Neural cell (in vitro differentiated cells): Measurements from ENCODE around the gene FUNDC2. TPM values are rescaled to one million over a fixed set of nuclear protein-coding genes. Genes with fewer than 3 reads are reported as not detected.

Experiments
- H2AFZ ChIP-seq: fragments of 200-600, 300-800 bp; sonication (generic), shearing (Covaris generic); 2 replicates; pipeline ENCODE4 v1.6.0; 2014; ENCODE audit warnings: low read depth, mild to moderate bottlenecking, antibody characterized with exemption, low read length, moderate library complexity
- H3F3A ChIP-seq: fragments of 200-600 bp; shearing (Covaris generic); 2 replicates; pipeline ENCODE4 v1.6.1; 2016; ENCODE audit warnings: mild to moderate bottlenecking, moderate library complexity, mixed read lengths, antibody characterized with exemption, low read length; ENCODE audit not compliant: insufficient read depth, poor library complexity, severe bottlenecking
- H3K27ac ChIP-seq: fragments of 200-600, 300-800 bp; sonication (generic), shearing (Covaris generic); 2 replicates; pipeline ENCODE4 v1.5.1; 2014; ENCODE audit warnings: mild to moderate bottlenecking, low read length, moderate library complexity
- H3K27me3 ChIP-seq: fragments of 300-800, 200-600 bp; sonication (generic), shearing (Covaris generic); 2 replicates; pipeline ENCODE4 v1.6.0; 2014; ENCODE audit warnings: mild to moderate bottlenecking, low read depth, low read length, moderate library complexity; ENCODE audit not compliant: insufficient read depth
- H3K36me3 ChIP-seq: fragments of 300-800, 200-600 bp; sonication (generic), shearing (Covaris generic); 2 replicates; pipeline ENCODE4 v1.5.1; 2014; ENCODE audit warnings: mild to moderate bottlenecking, antibody characterized with exemption, low read length, moderate library complexity; ENCODE audit not compliant: insufficient read depth
- H3K4me2 ChIP-seq: fragments of 300-800, 200-600 bp; sonication (generic), shearing (Covaris generic); 2 replicates; pipeline ENCODE4 v1.6.0; 2014; ENCODE audit warnings: mild to moderate bottlenecking, low read length
- H3K4me3 ChIP-seq: fragments of 300-800, 200-600 bp; sonication (generic), shearing (Covaris generic); 2 replicates; pipeline ENCODE4 v1.5.1; 2014; ENCODE audit warnings: mild to moderate bottlenecking, low read length, moderate library complexity
- H3K79me2 ChIP-seq: fragments of 200-600 bp; shearing (Covaris generic); replicated peaks from 2 replicates; pipeline ENCODE4 v1.6.0; 2014; ENCODE audit warnings: mild to moderate bottlenecking, low read length, moderate library complexity; ENCODE audit not compliant: insufficient read depth
- H3K9ac ChIP-seq: fragments of 300-800, 200-600 bp; sonication (generic), shearing (Covaris generic); 2 replicates; pipeline ENCODE4 v1.6.1; 2016; ENCODE audit warnings: mild to moderate bottlenecking, low read length, mixed read lengths
- H3K9me2 ChIP-seq: fragments of 200-600 bp; shearing (Covaris generic); 2 replicates; pipeline ENCODE4 v1.6.1; 2016; ENCODE audit warnings: mild to moderate bottlenecking, low read length, mixed read lengths; ENCODE audit not compliant: insufficient read depth
- H3K9me3 ChIP-seq: fragments of 200-600, 300-800 bp; sonication (generic), shearing (Covaris generic); 2 replicates; pipeline ENCODE4 v1.6.1; 2016; ENCODE audit warnings: mild to moderate bottlenecking, mixed run types, low read length, moderate library complexity, mixed read lengths
- H4K20me1 ChIP-seq: fragments of 200-600 bp; shearing (Covaris generic); 2 replicates; pipeline ENCODE4 v1.6.1; 2016; ENCODE audit warnings: mild to moderate bottlenecking, mixed run types; ENCODE audit not compliant: insufficient read depth
- EP300 ChIP-seq: fragments of 450-650 bp; conservative IDR thresholded peaks from 2 replicates; pipeline ENCODE4 v1.6.1; 2014; ENCODE audit warnings: antibody characterized with exemption, mild to moderate bottlenecking, moderate library complexity; ENCODE audit not compliant: poor library complexity, severe bottlenecking
- EZH2 ChIP-seq: fragments of 200-600, 300-800 bp; shearing (Covaris generic), sonication (generic); IDR thresholded peaks from 2 replicates; pipeline ENCODE4 v1.6.1; 2014; ENCODE audit warnings: antibody characterized with exemption, low read length, borderline replicate concordance, mild to moderate bottlenecking; ENCODE audit not compliant: insufficient read depth, poor library complexity, severe bottlenecking
- MXI1 ChIP-seq: fragments of 450-650 bp; conservative IDR thresholded peaks from 2 replicates; pipeline ENCODE4 v1.6.1; 2014; ENCODE audit warnings: antibody characterized with exemption, mild to moderate bottlenecking; ENCODE audit not compliant: poor library complexity, severe bottlenecking
- POLR2AphosphoS5 ChIP-seq: IDR thresholded peaks from 2 replicates; pipeline ENCODE4 v1.6.1; 2012
- RAD21 ChIP-seq: fragments of 450-650 bp; conservative IDR thresholded peaks from 2 replicates; pipeline ENCODE4 v1.6.1; 2014; ENCODE audit warnings: antibody characterized with exemption, mild to moderate bottlenecking, moderate library complexity
- REST ChIP-seq: IDR thresholded peaks from 2 replicates; pipeline ENCODE4 v1.6.1; 2012; ENCODE audit warnings: borderline replicate concordance
- SMC3 ChIP-seq: fragments of 450-650 bp; conservative IDR thresholded peaks from 2 replicates; pipeline ENCODE4 v1.6.1; 2014; ENCODE audit warnings: antibody characterized with exemption, mild to moderate bottlenecking, moderate library complexity; ENCODE audit not compliant: poor library complexity
- TAF1 ChIP-seq: IDR thresholded peaks from 2 replicates; pipeline ENCODE4 v1.6.1; 2012; ENCODE audit warnings: low read depth
- polyA plus RNA-seq: library from polyadenylated mRNA; depleted of rRNA; stranded (reverse); fragments of >200 nt; gene quantifications from 2 replicates; pipeline ENCODE4 v1.2.3, GENCODE V29; 2014
- TF ChIP-seq, protein P1 (sequence below): fragments of 450-650 bp; IDR thresholded peaks from 2 replicates; pipeline ENCODE4 v1.5.1; 2014; ENCODE audit warnings: antibody characterized with exemption, mild to moderate bottlenecking, moderate library complexity; ENCODE audit not compliant: poor library complexity, severe bottlenecking

FUNDC2 gene
- polyA plus RNA-seq, 1 donor from 2014 or later: 139 TPM

DNA sequence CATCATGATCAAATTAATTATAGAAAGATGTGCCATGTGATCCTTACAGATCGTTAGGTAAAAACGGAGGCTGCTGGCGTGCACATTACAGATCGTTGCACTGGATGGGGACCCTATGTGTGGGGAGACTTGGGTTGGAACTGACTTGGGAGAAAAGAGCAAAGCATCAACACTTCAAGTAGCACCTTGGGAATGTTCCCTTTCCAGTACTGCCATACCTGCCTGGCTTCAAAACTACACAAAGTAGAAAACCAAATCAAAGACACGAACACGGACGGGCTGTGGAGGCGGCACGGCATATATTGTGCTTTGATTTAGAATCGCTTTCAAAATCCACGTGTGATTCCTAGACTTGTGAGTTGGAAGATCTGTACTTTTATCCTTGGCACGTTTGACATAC, 43.4 kb downstream of the FUNDC2 start:
- H3K9ac ChIP-seq: peak overlapping the region; percentile 55
- H3K36me3 ChIP-seq: no peaks in the 10 kb centered on the region
- H3F3A ChIP-seq: no peaks in the 10 kb centered on the region
- TF ChIP-seq, protein P1, sequence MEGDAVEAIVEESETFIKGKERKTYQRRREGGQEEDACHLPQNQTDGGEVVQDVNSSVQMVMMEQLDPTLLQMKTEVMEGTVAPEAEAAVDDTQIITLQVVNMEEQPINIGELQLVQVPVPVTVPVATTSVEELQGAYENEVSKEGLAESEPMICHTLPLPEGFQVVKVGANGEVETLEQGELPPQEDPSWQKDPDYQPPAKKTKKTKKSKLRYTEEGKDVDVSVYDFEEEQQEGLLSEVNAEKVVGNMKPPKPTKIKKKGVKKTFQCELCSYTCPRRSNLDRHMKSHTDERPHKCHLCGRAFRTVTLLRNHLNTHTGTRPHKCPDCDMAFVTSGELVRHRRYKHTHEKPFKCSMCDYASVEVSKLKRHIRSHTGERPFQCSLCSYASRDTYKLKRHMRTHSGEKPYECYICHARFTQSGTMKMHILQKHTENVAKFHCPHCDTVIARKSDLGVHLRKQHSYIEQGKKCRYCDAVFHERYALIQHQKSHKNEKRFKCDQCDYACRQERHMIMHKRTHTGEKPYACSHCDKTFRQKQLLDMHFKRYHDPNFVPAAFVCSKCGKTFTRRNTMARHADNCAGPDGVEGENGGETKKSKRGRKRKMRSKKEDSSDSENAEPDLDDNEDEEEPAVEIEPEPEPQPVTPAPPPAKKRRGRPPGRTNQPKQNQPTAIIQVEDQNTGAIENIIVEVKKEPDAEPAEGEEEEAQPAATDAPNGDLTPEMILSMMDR: no peak
- no peak for TF ChIP-seq POLR2AphosphoS5
- H3K27ac ChIP-seq: no peak overlapping the region
- H3K9me3 ChIP-seq: no peaks in the 10 kb centered on the region
- H3K9me2 ChIP-seq: no peaks in the 10 kb centered on the region
- no peaks in the 10 kb centered on the region for H3K27me3 ChIP-seq
- no peak overlapping the region for H3K4me2 ChIP-seq
- no peak overlapping the region for H2AFZ ChIP-seq
- peak overlapping the region; percentile 71 for H3K4me3 ChIP-seq
- peaks cover 3% of the 10 kb centered on the region for H3K79me2 ChIP-seq
- no peaks in the 10 kb centered on the region for H4K20me1 ChIP-seq

DNA sequence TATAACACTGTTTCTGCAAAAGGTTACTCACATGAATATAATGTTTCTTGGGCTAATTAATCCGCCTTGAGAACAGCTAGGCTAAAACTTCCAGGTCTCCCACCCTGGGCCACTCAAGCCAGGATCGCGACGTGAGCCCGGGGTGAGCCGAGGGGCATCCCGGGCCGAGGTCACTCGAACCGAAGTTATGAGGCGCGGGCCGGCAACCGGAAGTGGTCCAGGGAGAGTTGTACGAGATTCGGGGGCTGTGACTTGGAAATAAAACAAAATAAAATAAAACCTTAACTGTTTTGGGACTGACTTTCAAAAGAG, 44.0 kb downstream of the FUNDC2 start:
- Histone ChIP-seq H3K27ac (no peak overlapping the region), H3K9me3 (no peaks in the 10 kb centered on the region), H3K9me2 (no peaks in the 10 kb centered on the region), H3K4me2 (peak overlapping the region; percentile 76), H3K27me3 (no peaks in the 10 kb centered on the region), H3K79me2 (peaks cover 3% of the 10 kb centered on the region), H3K9ac (peak overlapping the region; percentile 55), H3K4me3 (peak overlapping the region; percentile 71), H3F3A (no peaks in the 10 kb centered on the region), H3K36me3 (no peaks in the 10 kb centered on the region), H4K20me1 (no peaks in the 10 kb centered on the region), H2AFZ (no peak overlapping the region)
- TF ChIP-seq RAD21: no peak
- no peak for TF ChIP-seq REST
- TF ChIP-seq SMC3: no peak
- TF ChIP-seq MXI1: no peak
- no peak for TF ChIP-seq EZH2
- no peak for TF ChIP-seq POLR2AphosphoS5
- no peak for TF ChIP-seq EP300

GRCh38 chrX:155070975-155071693, 44.5 kb downstream of the FUNDC2 start, which contains the start of the genes BRCC3, CMC4 and MTCP1:
Gene BRCC3 (plus strand): TSS chrX:155071508. CDS start chrX:155071528, 20 bp downstream.
Gene CMC4 (minus strand): TSS chrX:155071136. CDS start chrX:155064023, 7,113 bp downstream.
Gene MTCP1 (minus strand): TSS chrX:155071136. CDS start chrX:155066010, 5,126 bp downstream.
- peak within 1 kb of the TSS; percentile 76 for H3K4me3 ChIP-seq
- H3K9me2 ChIP-seq: no peaks in the 10 kb centered on the region
- no peaks in the 10 kb centered on the region for H3K9me3 ChIP-seq
- peak within 1 kb of the TSS; percentile 76 for H3K4me2 ChIP-seq
- no peaks in the 10 kb centered on the region for H3K36me3 ChIP-seq
- H2AFZ ChIP-seq: peak within 1 kb of the TSS; percentile 69
- TF ChIP-seq TAF1 (peak; percentile 54), MXI1 (peak; percentile 49), POLR2AphosphoS5 (peak; percentile 70), SMC3 (no peak)
- TF ChIP-seq, protein P1: no peak
- H3K9ac ChIP-seq: peak within 1 kb of the TSS; percentile 75
- H3K27ac ChIP-seq: peak within 1 kb of the TSS; percentile 71
- no peaks in the 10 kb centered on the region for H3K27me3 ChIP-seq
- H4K20me1 ChIP-seq: no peaks in the 10 kb centered on the region
- H3F3A ChIP-seq: no peaks in the 10 kb centered on the region
- peaks cover 3% of the 10 kb centered on the region for H3K79me2 ChIP-seq
